HG03097 (cell line): ENCODE measurements around the gene BMP5.
A peak's percentile ranks its signal among the peaks of the same experiment; 100 is the strongest.

Experiments used
- ATAC-seq: cut with Tn5 transposase; IDR thresholded peaks from one replicate; pipeline ENCODE4 v1.9.1; 2021; ENCODE audit not compliant: unreplicated experiment, low FRiP score

The BMP5 gene

GRCh38 chr6:55819811-55820210 is 55.6 kb downstream of the BMP5 start:
- no peak for ATAC-seq

GRCh38 chr6:55818482-55818881 is 56.9 kb downstream of the BMP5 start:
- ATAC-seq = no peak

GRCh38 chr6:55812509-55812908 is 62.9 kb downstream of the BMP5 start:
- no peak for ATAC-seq

- no peak for ATAC-seq
Observed at GRCh38 chr6:55811074-55811473, 64.3 kb downstream of the BMP5 start.

GRCh38 chr6:55802259-55802658 is 73.1 kb downstream of the BMP5 start:
- no peak for ATAC-seq

GRCh38 chr6:55798571-55798970 is 76.8 kb downstream of the BMP5 start:
- ATAC-seq = no peak

- ATAC-seq = no peak
Observed at GRCh38 chr6:55794136-55794812, 81.1 kb downstream of the BMP5 start.

- no peak for ATAC-seq
Observed at GRCh38 chr6:55785273-55785672, 90.1 kb downstream of the BMP5 start.

- no peak for ATAC-seq
Observed at GRCh38 chr6:55782275-55782674, 93.1 kb downstream of the BMP5 start.

GRCh38 chr6:55778705-55779104 is 96.7 kb downstream of the BMP5 start:
- ATAC-seq = peak; percentile 59

- ATAC-seq = no peak
Observed at GRCh38 chr6:55777469-55777868, 97.9 kb downstream of the BMP5 start.

- no peak for ATAC-seq
Observed at GRCh38 chr6:55776113-55776512, 99.3 kb downstream of the BMP5 start.

- ATAC-seq = no peak
Observed at GRCh38 chr6:55775029-55775318, 100.4 kb downstream of the BMP5 start.

- ATAC-seq = no peak
Observed at GRCh38 chr6:55774286-55775028, 100.9 kb downstream of the BMP5 start.

GRCh38 chr6:55773620-55774216 is 101.7 kb downstream of the BMP5 start:
- ATAC-seq = no peak

GRCh38 chr6:55772730-55773129 is 102.7 kb downstream of the BMP5 start:
- ATAC-seq = no peak

GRCh38 chr6:55759536-55759935 is 115.9 kb downstream of the BMP5 start:
- ATAC-seq = no peak

- no peak for ATAC-seq
Observed at GRCh38 chr6:55758156-55758937, 117.0 kb downstream of the BMP5 start.

- no peak for ATAC-seq
Observed at GRCh38 chr6:55756531-55757031, 118.8 kb downstream of the BMP5 start.

GRCh38 chr6:55748880-55749279 is 126.5 kb downstream of the BMP5 start:
- ATAC-seq = no peak

GRCh38 chr6:55746473-55746872 is 128.9 kb downstream of the BMP5 start:
- no peak for ATAC-seq
